Iris pigment epithelial cell (primary cell): ENCODE measurements around the gene INSL3.
"Not testable (repeated sequence)": the region's sequence is repeated elsewhere in the genome, so short reads cannot be mapped to it uniquely, and the experiment has no call there.

Source experiments
- DNase-seq: peaks from one replicate; pipeline ENCODE4 v3.0.0-alpha.2; 2011; ENCODE audit warnings: low read depth

INSL3 gene

DNA sequence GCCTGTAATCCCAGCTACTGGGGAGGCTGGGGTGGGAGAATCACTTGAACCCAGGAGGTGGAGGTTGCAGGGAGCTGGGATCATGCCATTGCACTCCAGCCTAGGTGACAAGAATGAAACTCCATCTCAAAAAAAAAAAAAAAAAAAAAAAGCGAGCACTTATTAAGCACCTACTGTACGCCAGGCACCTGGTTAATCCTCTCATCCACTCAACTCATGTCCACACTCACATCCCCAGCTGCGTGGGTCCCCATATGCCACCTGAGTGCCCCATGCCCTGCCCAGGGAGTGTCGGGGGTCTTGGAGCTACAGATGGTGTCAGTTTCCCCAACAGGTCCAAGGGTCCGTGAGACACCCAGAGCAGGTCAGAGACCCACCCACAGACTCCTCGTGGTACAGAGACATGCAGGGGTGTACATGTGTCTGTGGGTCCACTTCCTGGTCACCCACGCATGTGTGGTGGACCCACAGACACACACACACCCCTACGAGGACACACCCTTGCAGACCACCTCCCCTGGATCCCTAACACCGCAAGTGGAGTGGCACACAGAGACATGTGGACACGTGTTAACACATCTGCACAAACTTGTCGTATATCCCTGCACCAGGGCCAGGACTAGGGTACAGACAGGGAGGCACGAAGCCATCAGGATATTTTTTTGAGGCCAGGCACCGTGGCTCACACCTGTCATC, 3.5 kb downstream of the INSL3 start:
- DNase-seq = no peak

DNA sequence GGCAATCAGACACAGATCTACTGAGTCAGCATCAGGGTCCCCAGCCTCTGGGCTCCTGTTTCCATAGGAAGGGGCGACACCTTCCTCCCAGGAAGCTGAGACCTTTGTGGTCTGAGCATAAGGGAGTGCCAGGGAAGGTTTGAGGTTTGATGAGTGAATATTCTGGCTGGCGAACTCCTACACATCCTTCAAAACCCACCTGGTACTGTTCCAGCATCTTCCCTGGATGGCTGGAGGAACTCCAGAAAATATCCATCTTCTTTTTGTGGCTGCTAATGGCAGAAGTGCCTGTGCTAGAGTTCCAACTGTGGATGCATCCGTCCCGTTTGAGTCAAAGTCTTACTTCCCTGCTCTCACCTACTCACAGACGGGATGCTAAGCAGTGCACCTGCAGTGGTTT, 9.2 kb downstream of the INSL3 start:
- DNase-seq = no peak

DNA sequence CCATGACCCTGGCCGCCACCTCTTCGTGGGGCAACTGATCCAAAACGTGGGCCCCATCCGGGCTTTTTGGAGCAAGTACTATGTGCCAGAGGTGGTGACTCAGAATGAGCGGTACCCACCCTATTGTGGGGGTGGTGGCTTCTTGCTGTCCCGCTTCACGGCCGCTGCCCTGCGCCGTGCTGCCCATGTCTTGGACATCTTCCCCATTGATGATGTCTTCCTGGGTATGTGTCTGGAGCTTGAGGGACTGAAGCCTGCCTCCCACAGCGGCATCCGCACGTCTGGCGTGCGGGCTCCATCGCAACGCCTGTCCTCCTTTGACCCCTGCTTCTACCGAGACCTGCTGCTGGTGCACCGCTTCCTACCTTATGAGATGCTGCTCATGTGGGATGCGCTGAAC, 9.6 kb downstream of the INSL3 start:
- DNase-seq = no peak

DNA sequence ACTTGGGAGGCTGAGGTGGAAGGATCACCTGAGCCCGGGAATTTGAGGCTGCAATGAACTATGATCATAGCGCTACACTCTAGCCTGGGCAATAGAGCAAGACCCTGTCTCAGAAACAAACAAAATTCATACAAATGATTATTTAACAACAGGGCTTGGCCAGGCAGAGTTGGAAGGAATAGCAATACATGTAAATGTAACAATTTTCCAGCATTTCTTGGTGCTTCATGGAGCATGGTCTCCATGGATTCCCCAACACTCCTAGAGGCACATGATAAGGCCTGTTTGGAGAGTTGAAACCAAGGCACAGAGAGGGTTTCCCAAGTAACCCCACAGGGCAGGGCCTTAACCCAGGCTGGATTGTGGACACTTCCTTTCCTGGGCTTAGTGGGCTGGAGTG, 10.2 kb downstream of the INSL3 start:
- DNase-seq = no peak

DNA sequence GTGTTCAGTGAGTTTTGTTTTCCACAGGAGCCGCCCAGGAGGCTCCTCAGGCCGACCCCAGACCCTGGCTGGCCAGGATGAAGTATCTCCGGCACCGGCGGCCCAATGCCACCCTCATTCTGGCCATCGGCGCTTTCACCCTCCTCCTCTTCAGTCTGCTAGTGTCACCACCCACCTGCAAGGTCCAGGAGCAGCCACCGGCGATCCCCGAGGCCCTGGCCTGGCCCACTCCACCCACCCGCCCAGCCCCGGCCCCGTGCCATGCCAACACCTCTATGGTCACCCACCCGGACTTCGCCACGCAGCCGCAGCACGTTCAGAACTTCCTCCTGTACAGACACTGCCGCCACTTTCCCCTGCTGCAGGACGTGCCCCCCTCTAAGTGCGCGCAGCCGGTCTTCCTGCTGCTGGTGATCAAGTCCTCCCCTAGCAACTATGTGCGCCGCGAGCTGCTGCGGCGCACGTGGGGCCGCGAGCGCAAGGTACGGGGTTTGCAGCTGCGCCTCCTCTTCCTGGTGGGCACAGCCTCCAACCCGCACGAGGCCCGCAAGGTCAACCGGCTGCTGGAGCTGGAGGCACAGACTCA, 13.5 kb downstream of the INSL3 start:
- no peak for DNase-seq

DNA sequence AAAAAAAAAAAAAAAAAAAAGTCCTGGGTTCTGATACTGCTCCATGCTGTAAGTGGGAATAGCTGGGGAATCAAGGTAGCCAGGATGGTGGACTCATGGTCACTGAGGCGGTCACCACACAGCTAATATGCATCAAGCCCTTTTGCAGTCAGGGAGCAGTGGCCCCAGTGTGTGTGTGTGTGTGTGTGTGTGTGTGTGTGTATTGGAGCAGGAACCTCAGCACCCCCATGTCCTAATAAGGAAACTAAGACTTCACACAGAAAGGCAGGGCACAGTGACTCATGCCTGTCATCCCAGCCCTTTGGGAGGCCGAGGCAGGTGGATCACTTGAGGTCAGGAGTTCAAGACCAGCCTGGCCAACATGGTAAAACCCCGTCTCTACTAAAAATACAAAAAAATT, 14.4 kb downstream of the INSL3 start:
- DNase-seq = peak; percentile 18

DNA sequence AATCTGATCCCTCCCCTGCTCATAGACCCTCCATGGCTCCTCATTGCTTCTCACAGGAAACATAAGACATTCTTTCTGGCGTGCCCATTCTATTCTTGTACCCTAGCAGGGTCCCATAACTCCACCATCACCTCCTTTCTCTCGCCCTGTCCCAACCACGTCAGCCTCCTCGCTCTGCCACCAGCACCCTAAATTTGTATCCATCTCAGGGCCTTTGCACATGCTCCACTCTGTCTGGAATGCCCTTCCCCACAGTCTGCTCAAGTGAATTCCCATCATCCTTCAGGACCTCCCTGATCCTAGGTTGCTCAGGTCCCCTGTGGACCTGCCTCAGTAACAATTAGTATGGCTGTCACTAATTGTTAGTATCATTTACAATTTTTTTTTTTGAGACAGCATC, 15.9 kb downstream of the INSL3 start:
- DNase-seq = no peak

DNA sequence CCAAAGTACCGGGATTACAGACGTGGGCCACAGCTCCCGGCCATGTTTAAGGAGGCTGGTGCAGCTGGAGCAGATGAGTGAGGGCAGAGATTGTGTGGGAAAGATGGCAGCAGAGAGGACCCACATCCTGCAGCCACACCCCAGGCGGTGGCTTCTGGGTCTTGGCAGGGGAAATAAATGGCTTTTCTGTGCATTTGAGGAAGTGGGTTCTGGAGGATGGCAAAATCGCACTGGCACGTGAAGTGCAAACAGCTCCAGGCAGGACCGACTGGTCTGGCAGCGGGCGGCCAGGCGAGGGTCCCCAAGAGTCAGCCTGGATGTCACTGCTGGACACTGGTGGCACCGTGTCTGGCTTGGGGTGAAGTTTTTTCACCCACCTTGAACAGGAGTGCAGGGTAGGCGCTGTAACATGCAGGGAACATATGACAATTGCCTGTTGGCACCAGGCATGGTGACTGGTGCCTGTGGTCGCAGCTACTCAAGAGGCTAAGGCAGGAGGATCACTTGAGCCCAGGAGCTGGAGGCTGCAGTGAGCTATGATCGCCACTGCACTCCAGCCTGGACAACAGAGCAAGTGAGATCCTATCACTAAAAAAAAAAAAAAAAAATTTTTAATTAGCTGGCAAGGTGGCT, 17.9 kb downstream of the INSL3 start:
- DNase-seq = no peak

DNA sequence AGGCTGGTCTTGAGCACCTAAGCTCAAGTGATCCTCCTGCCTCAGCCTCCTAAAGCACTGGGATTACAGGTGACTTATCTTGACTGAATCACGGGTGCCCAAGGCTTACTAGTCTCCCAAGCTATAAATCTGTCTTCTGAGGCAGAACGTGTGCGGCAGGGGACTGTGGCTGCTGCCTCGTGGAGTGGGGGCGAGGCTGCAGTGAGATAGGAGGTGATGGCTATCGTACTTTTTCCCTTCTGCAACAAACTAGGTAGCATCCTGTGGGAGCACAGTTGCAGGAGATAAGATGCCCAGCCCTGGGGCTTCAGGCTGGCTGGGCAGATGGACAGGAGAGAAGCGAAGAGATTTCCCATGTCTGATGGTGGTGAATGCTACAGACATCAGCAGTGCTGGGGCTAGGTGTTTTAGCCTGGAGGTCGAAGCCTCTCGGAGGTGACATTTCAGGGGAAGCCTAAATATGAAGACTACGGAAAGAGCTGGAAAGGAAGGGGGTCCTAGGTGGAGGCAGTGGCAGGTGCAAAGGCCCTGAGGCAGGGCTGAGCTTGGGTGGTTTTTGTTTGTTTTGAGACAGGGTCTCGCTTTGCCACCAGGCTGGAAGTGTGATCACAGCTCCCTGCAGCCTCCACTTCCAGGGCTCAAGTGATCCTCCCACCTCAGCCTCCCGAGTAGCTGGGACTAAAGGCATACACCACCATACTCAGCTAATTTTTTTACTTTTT, 19.0 kb downstream of the INSL3 start:
- no peak for DNase-seq

DNA sequence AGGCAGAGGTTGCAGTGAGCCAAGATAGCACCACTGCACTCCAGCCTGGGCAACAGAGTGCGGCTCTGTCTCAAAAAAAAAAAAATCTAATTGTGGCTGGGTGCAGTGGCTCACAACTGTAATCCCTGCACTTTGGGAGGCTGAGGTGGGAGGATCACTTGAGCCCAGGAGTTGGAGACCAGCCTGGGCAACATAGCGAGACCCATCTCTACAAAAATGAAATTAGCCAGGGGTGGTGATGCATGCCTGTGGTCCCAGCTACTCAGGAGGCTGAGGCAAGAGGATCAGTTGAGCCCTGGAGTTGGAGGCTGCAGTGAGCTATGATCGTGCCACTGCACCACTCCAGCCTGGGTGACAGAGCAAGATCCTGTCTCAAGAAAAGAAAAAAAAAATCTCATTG, 22.7 kb downstream of the INSL3 start:
- not testable (repeated sequence) for DNase-seq

DNA sequence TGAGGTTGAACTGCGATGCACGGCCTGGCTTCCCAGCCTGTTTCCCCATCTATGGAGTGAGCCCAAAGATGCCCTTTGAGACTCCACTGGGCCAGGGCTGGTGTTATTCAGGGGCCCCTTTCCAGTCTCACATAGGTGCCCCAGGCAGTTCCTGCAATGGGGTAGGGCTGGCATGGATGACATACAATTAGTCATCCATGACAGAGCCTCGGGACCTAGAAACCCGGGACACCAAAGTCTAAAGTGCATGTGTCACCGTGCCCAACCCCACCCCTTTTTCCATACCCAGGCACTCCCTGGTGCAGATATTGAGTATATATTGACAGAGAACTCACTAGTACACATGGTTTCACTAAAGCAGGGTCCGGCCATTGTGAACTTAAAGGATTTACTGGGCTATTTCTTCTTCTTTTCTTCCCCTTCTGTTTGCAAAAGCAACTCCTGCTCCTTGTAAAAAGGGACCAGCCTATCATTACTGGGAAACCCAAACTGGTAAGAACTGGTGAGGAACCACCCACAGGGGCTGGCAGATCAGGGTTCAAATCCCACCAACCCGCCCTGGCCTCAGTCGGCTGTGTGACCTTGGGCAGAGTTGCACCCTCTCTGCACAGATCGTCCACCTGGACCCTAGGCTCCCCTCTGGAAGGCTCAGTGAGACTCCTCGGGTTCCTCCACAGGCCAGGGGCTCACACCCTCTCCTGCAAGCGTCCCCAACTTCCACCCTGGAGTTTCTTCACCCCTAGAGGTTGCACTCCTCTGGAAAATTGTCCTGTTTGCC, 23.7 kb downstream of the INSL3 start:
- DNase-seq = no peak

DNA sequence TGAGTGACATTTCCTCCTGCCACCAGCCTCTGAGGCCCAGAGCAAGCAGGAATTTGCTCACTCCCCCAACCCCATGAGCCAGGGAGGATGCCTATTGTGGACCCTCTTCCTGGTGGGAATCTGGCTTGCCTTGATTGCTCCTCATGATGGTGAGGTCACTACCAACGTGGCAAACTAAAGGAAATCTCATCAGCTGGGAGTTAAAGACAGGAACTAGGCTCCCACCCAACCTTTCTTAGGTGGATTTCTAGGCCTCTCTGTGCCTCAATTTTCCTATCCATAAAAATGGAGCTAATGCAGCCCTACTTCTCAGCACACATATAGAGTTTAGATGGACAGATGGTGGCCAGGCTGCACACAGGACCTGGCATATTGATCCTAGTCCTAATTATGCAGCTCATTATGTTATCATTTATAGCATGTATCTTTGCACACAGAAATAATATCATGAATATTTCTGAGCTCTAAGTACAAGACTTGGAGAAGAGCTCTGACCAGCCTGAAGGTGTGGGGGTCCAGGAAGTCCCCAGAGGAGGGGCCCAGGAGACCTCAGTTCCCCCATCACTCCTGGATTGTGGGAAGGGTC, 24.4 kb downstream of the INSL3 start:
- no peak for DNase-seq

DNA sequence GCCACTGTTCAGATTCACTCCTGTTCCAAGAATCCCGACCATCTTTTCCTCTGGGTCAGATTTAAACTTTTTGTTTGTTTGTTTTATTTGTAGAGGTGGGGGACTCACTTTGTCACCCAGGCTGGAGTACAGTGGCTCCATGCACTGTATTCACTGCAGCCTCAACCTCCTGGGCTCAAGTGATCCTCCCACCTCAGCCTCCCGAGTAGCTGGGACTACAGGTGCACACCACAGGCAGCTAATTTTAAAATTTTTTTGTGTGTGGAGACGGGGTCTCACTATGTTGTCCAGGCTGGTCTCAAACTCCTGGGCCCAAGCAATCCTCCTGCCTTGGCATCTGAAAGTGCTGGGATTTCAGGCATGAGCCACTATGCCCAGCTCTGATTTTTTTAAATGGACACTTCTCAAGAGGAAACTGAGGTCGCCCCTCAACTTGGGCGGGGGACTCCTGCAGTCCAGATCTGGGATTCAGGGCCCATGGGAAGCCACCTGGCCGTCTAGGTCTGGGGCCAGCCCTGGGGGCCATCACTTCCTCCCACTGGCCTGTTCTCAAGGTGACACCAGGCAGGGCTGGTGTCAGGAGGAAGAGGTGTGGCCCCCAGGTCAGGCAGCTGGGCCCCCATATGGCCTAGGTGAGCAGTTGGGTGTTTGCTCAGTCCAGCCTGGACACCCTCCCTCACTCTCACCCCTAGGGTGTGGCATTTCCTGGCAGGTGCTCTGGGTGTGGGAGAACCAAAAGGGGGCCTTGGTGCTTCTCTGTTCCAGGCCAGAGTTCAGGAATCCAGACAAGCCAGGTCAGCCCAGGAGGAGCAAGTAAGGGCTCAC, 25.1 kb downstream of the INSL3 start:
- no peak for DNase-seq

DNA sequence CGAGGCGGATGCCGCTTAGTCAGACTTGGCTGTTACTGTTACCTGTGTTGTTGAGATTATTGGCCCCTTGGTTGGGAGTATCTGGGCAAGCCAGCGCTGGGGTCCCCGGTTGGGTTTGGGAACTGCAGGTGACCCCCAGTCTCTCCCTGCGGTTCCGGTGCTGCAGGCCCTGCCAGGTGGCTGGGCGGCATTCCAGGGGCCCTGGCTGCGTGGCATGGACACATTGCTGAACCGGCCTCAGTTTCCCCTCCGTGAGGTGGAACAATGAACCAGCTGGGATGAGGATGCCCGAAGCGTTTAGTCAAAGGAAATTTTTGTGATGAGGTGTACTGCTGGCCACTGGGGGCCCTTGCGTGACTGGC, 25.8 kb downstream of the INSL3 start:
- no peak for DNase-seq

DNA sequence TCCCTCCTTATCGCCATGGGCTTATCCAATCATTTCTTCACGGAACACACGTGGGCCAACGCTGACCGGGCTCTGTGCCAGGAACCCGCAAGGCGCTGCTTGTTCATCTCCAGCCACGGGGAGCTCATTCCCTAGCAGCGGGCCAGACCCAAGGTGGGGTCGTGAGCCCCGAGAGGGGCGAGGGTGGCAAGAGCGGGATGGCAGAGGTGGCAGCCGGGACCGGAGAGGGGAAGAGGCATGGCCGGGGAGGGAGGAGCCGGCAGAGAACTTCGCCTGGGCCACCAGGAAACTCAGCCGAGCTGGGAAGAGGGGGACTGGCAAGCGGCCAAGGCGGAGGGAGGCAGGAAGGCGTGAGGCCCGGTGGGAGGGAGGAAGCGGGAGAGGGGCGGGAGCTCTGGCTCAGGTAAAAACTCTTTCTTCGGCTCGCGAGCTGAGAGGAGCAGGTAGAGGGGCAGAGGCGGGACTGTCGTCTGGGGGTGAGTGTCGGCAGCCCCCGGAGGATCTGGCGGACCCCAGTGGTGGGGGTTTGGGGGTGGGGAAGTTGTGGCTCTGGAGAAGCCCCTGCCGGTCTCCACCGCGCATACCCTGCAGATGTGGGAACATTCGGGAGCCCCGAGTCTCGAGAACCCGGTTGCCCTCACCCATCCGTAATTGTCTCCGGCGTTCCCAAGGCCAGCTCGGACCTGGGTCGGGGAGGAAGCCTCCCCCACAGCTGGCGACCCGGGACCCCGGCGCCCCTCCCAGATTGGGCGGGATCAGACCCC, 26.4 kb downstream of the INSL3 start, which contains the start of gene B3GNT3:
B3GNT3 (plus strand) TSS at position 408 of the 764 bp plus-strand sequence. CDS start 12,670 bp downstream, outside the sequence.
- no peak for DNase-seq

DNA sequence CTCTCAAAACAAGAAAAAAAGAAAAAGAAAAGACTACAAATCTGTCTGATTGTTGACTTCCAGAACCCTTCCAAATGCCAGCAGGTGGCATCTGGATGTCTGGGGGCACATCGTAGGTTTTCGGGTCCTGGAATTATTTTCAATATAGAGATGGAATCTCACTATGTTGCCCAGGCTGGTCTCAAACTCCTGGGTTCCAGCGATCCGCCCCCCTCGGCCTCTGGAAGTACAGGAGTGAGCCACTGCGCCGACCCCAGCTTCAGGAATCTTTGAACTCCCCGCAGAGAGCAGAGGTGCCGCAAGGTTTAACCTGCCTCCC, 26.9 kb downstream of the INSL3 start:
- no peak for DNase-seq

DNA sequence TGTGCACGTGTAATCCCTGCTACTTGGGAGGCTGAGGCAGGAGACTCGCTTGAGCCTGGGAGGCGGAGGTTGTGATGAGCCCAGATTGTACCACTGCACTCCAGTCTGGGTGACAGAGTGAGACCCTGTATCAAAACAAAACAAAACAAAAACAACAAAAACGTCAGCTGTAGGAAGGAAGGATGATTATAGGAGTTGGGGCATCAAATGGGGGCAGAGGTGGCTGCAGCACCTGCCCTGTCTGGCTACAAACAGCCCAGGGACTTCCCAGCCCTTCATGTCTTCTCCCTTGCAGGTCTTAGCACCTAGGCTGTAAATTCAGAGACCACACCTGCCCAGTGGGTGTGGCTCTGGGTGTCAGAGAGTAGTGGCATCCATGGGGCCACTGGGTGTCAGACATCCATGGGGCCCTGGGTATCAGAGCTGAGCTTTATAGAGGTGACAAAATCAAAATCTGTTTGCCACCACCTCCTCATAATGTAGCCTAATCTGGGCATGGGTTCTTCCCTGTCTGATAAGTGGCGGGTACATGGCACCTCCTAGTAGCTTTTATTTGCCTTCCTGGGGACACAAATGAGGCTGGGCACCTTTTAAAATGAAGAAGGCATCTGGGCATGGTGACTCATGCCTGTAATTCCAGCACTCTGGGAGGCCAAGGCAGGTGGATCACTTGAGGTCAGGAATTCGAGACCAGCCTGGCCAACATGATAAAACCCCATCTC, 31.1 kb downstream of the INSL3 start:
- no peak for DNase-seq

DNA sequence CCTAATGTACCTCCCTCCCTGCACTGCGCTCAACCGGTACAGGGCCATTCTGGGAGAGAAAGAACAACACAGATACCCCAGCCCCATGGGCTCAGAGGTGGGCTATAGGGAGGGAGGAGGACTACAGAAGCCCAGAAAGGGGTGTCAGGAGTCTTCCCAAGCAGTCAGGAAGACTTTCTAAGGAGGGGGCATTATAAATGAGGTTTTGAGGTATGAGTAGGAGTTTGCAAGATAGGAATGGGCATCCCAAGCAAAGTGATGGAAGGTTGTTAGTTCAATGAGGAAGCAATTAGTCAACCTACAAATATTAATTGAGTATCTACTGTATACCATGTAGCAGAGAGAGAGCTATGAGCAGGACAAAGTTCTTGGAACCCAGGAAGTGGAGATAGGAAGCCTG, 32.7 kb downstream of the INSL3 start:
- DNase-seq = no peak

DNA sequence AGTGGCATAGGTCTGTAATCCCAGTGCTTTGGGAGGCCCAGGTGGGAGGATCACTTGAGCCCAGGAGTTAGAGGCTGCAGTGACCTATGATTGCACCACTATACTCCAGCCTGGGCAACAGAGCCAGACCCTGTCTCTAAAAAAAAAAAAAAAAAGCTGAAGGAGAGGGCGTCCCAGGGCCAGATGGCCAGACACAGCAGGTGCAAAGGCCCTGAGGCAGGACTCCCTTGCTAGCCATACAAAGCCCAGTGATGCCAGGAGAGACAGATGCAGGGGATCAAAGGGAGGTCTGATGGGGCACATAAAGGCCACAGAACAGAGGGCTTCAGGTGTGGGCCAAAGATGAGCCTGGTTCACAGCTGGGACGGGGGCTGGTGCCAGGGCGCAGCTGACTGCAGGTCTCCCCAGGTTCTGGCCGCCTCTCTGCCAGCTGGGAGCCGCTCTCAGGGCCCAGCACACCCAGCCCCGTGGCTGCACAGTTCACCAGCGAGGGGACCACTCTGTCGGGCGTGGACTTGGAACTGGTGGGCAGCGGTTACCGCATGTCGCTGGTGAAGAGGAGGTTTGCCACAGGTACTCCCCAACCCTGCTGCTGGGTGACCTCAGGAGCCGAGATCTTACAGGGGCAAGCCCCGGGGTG, 33.9 kb downstream of the INSL3 start:
- DNase-seq = no peak
